Thyroid gland (tissue), 4 donors: ENCODE results near the gene PCDH19. TPM values are rescaled to one million over a fixed set of nuclear protein-coding genes. Genes with fewer than 3 reads are reported as not detected.

Experiments
- DNase-seq, 2 donors: peaks; one replicate each; pipeline ENCODE4 v3.0.0-alpha.2; 2019
- H3K27ac ChIP-seq, 3 donors: fragments of 200-600 bp; sonication (generic); 1 replicate in 2 of 3; 2 replicates in 1 of 3; pipeline ENCODE4 v1.5.1; 2016 to 2019; ENCODE audit warnings: mild to moderate bottlenecking in 1 of 3, moderate library complexity in 1 of 3
- H3K27me3 ChIP-seq: fragments of 200-600 bp; sonication (generic); one replicate; pipeline ENCODE4 v1.5.1; 2019
- H3K36me3 ChIP-seq, 2 donors: fragments of 200-600 bp; sonication (generic); one replicate each; pipeline ENCODE4 v1.5.1; 2016 to 2019
- H3K4me1 ChIP-seq, 2 donors: fragments of 200-600 bp; sonication (generic); one replicate each; pipeline ENCODE4 v1.5.1; 2017 to 2019
- H3K4me3 ChIP-seq, 3 donors: fragments of 200-600 bp; sonication (generic); replicated peaks in 1 of 3; 1 replicate in 2 of 3; 2 replicates in 1 of 3; pipeline ENCODE4 v1.5.1; 2016; ENCODE audit warnings: mild to moderate bottlenecking in 1 of 3
- H3K9me3 ChIP-seq: fragments of 200-600 bp; sonication (generic); one replicate; pipeline ENCODE4 v1.5.1; 2017
- POLR2A ChIP-seq, 2 donors: fragments of 450-650 bp; IDR thresholded peaks; one replicate each; pipeline ENCODE4 v1.6.1; 2017; ENCODE audit warnings: antibody characterized with exemption in 2 of 2, mild to moderate bottlenecking in 2 of 2, moderate library complexity in 1 of 2
- WGBS, 2 donors: methylation state at CpG; one replicate each; pipeline ENCODE4 v1.1.5; 2017; 5-methylcytosine and 5-hydroxymethylcytosine counted together
- intact Hi-C: fragments of 100-400 bp; cut with DNase I; formaldehyde crosslinking; loops from one replicate; pipeline ENCODE4 v1.15.1; 2023
- total RNA-seq, 4 donors: library from RNA; depleted of rRNA; stranded (reverse); fragments of >200 nt; gene quantifications; one replicate each; pipeline ENCODE4 v1.2.3, GENCODE V29; 2016
- TF ChIP-seq, protein P1 (sequence below), 6 experiments: fragments of 200-600 bp in 3 of 6; fragments of 450-650 bp in 3 of 6; sonication (generic) in 3 of 6; IDR thresholded peaks; one replicate each; pipeline ENCODE4 v1.5.1; 2016 to 2019; ENCODE audit warnings: antibody characterized with exemption in 6 of 6, mild to moderate bottlenecking in 2 of 6, inconsistent platforms in 1 of 6, moderate library complexity in 1 of 6

The PCDH19 gene
- total RNA-seq, 4 donors from 2014 or later: 0.40 to 0.88 (median 0.52) TPM

DNA sequence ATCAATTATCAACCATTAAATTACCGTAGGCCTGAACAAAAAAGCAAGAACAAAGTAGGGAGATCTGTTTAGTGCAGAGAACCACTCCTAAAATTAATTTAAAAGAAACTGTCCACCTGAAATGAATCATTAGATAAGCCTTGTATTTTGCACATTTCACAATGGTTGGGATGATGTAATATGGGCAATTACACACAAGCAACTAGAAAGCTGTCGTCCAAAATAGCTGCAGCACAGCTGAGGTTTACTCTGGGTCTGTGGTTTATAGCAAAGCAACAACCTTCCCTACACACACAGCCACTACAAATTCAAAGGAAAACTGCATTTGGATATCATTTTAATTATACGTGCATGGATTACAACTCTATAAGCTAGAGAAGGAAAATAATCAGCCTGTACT, 28.5 kb downstream of the PCDH19 start:
- no peak for TF ChIP-seq POLR2A (IDR thresholded peaks at IDR 0.05)
- TF ChIP-seq, protein P1, sequence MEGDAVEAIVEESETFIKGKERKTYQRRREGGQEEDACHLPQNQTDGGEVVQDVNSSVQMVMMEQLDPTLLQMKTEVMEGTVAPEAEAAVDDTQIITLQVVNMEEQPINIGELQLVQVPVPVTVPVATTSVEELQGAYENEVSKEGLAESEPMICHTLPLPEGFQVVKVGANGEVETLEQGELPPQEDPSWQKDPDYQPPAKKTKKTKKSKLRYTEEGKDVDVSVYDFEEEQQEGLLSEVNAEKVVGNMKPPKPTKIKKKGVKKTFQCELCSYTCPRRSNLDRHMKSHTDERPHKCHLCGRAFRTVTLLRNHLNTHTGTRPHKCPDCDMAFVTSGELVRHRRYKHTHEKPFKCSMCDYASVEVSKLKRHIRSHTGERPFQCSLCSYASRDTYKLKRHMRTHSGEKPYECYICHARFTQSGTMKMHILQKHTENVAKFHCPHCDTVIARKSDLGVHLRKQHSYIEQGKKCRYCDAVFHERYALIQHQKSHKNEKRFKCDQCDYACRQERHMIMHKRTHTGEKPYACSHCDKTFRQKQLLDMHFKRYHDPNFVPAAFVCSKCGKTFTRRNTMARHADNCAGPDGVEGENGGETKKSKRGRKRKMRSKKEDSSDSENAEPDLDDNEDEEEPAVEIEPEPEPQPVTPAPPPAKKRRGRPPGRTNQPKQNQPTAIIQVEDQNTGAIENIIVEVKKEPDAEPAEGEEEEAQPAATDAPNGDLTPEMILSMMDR (IDR thresholded peaks at IDR 0.05): no peak
- no peak for DNase-seq
- 92 to 97% methylated on average over 3 of the region's 3 CpGs for WGBS, 2 donors
- no peak overlapping the region for H3K4me3 ChIP-seq
- no peak overlapping the region for H3K27ac ChIP-seq
- no peaks in the 10 kb centered on the region for H3K9me3 ChIP-seq
- no peaks in the 10 kb centered on the region for H3K4me1 ChIP-seq
- no peaks in the 10 kb centered on the region for H3K36me3 ChIP-seq
- intact Hi-C loops: no loop called here
- no peaks in the 10 kb centered on the region for H3K27me3 ChIP-seq

DNA sequence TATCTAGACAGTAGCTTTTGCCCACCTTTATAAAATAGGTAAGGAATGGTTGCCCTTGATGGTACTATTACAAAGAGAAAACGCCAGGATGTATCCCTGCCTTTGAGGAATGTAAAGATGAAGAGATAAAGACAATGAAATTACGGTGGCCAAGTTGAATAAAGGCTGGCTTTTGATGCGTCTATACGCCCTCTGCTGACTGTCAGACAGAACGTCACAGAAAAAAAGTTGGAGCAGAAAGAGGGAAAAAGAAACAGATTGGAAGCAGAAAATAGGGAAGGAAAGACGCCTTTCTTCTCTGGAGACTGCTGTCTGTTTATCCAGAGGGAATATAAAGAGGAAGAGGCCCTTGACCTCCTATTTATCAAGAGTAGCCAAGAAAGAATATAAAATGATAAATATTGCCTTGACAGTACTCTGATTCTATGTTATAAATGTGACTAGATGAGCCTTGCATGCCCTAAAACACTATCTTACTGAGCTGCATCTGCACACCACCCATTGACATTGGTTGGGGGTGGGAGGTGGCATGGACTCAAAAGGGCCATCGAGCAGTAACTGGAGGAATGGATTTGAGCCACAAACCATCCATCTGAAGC, 30.6 kb downstream of the PCDH19 start:
- 7 to 10% methylated on average over 7 of the region's 7 CpGs for WGBS, 2 donors
- H3K27ac ChIP-seq: no peak overlapping the region
- no peak overlapping the region for H3K4me3 ChIP-seq
- no peak for DNase-seq
- no peaks in the 10 kb centered on the region for H3K27me3 ChIP-seq
- no peaks in the 10 kb centered on the region for H3K9me3 ChIP-seq
- intact Hi-C loops: no loop called here
- no peaks in the 10 kb centered on the region for H3K4me1 ChIP-seq
- no peak for TF ChIP-seq POLR2A (IDR thresholded peaks at IDR 0.05)
- TF ChIP-seq, protein P1 (IDR thresholded peaks at IDR 0.05): peak in 4 of 6 experiments; percentile 22 to 45 (median 42)
- H3K36me3 ChIP-seq: no peaks in the 10 kb centered on the region

DNA sequence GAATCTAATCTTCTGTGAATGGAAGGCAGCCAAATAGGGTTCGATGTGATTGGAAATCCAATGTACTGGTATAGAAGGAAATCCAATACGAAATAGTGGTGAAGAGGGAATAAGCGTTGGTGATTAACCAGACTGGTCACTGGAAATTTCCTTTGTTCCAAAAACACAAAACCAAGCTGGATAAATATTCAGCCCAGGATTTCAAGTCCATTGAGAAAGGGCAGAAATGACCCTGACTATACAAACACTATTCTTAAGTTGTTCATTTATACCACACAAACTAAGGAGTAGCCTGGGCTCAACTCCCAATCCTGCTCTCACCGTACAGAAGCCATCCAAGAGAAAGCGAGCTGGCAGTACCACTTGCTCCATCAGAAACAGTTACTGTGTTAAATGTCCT, 32.2 kb downstream of the PCDH19 start:
- TF ChIP-seq POLR2A (IDR thresholded peaks at IDR 0.05): no peak
- TF ChIP-seq, protein P1 (IDR thresholded peaks at IDR 0.05): no peak
- no peaks in the 10 kb centered on the region for H3K27me3 ChIP-seq
- H3K4me1 ChIP-seq: no peaks in the 10 kb centered on the region
- intact Hi-C loops: no loop called here
- no peaks in the 10 kb centered on the region for H3K9me3 ChIP-seq
- no peak overlapping the region for H3K4me3 ChIP-seq
- no peaks in the 10 kb centered on the region for H3K36me3 ChIP-seq
- DNase-seq: no peak
- WGBS, 2 donors: 94 to 97% methylated on average over 5 of the region's 5 CpGs
- no peak overlapping the region for H3K27ac ChIP-seq

DNA sequence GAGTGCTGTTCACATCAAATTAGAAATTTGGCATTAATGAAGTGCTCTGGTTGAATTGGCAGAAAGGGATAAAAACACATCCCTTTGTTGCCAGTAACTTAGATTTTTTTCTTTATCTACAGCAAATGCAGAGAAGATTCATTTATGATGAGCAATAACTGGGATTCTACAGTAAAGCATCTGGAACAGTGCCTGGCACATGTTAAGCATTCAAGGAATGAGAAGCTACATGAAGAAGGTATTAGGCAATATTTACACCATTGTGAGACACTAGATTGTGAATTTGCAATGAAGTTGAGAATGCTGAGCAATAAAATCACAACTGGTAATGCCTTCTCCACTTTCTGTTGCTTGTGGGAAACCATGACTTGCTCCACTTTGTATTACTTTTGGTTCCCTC, 33.5 kb downstream of the PCDH19 start:
- no peak for DNase-seq
- Histone ChIP-seq H3K27me3 (no peaks in the 10 kb centered on the region), H3K36me3 (no peaks in the 10 kb centered on the region), H3K27ac (no peak overlapping the region), H3K4me3 (no peak overlapping the region), H3K9me3 (no peaks in the 10 kb centered on the region), H3K4me1 (no peaks in the 10 kb centered on the region)
- TF ChIP-seq POLR2A (IDR thresholded peaks at IDR 0.05): no peak
- TF ChIP-seq, protein P1 (IDR thresholded peaks at IDR 0.05): no peak
- intact Hi-C loops: no loop called here

DNA sequence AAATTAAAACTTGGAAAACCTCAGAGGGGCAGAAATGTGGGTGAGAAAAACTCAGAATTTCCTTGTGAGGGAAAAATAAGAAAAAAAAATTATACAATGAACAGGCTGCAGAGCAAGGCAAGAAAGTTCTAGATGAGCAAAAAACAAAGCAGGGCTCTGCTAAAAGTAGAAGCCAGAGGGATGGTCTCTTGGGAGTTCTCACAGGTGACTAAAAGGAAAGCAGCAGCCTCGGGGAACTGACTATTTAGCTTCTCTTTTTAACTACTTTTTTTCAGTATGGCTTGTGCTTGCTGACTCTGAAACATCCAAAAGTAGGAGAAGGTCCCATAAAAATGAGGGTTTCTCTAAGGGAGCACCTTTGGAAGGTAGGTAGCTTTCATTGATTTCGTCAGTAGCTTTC, 36.4 kb downstream of the PCDH19 start:
- intact Hi-C loops: no loop called here
- Histone ChIP-seq H3K4me3 (no peak overlapping the region), H3K4me1 (no peaks in the 10 kb centered on the region), H3K27me3 (no peaks in the 10 kb centered on the region), H3K36me3 (no peaks in the 10 kb centered on the region), H3K9me3 (no peaks in the 10 kb centered on the region), H3K27ac (no peak overlapping the region)
- no peak for DNase-seq
- TF ChIP-seq, protein P1 (IDR thresholded peaks at IDR 0.05): no peak
- no peak for TF ChIP-seq POLR2A (IDR thresholded peaks at IDR 0.05)
- 51 to 69% methylated on average over 2 of the region's 2 CpGs for WGBS, 2 donors
